T47D (cell line): ENCODE measurements around the gene CDC16.

Experiments used
- DNase-seq, 2 experiments: peaks; one replicate each; pipeline versions ENCODE4 v3.0.0 to v3.0.0-alpha.2; 2011 to 2012; ENCODE audit warnings: low read depth in 1 of 2, low spot score in 1 of 2
- JUND ChIP-seq: IDR thresholded peaks from 2 replicates; pipeline ENCODE4 v1.6.1; 2012; ENCODE audit warnings: low read depth
- in situ Hi-C: cut with HindIII; loops from 2 replicates; pipeline ENCODE4 v1.10.0; 2016; ENCODE audit warnings: low sequenced_read_pairs, low pct_unique_long_range_greater_than_20kb

Gene CDC16

GRCh38 chr13:114299604-114300305 lies 65.1 kb downstream of the CDC16 start:
- in situ Hi-C loops, result no loop called here
- no peak for DNase-seq
- TF ChIP-seq JUND, result no peak

- in situ Hi-C loops, result no loop called here
- no peak for DNase-seq
- TF ChIP-seq JUND, result no peak
These were observed 69.1 kb downstream of the CDC16 start for GRCh38 chr13:114303700-114304327.

- in situ Hi-C loops, result no loop called here
- DNase-seq, result no peak
- no peak for TF ChIP-seq JUND
These were observed 69.8 kb downstream of the CDC16 start for GRCh38 chr13:114304346-114305034.

GRCh38 chr13:114309086-114309485 lies 74.4 kb downstream of the CDC16 start:
- TF ChIP-seq JUND, result no peak
- no peak for DNase-seq
- in situ Hi-C loops, result no loop called here

- DNase-seq, result peak in 1 of 2 experiments; percentile 10
- in situ Hi-C loops, result no loop called here
- no peak for TF ChIP-seq JUND
These were observed 75.2 kb downstream of the CDC16 start for GRCh38 chr13:114309806-114310410.

- in situ Hi-C loops, result no loop called here
- no peak for DNase-seq
- TF ChIP-seq JUND, result no peak
These were observed 76.3 kb downstream of the CDC16 start for GRCh38 chr13:114310956-114311355.

GRCh38 chr13:114311387-114311786 lies 76.7 kb downstream of the CDC16 start:
- in situ Hi-C loops, result no loop called here
- no peak for TF ChIP-seq JUND
- DNase-seq, result no peak

- in situ Hi-C loops, result no loop called here
- TF ChIP-seq JUND, result no peak
These were observed 77.2 kb downstream of the CDC16 start for GRCh38 chr13:114311908-114312307.

GRCh38 chr13:114313061-114313860 lies 78.6 kb downstream of the CDC16 start:
- no peak for DNase-seq
- TF ChIP-seq JUND, result no peak
- in situ Hi-C loops, result no loop called here

More at GRCh38 chr13:114311908-114312307, 77.2 kb downstream of the CDC16 start:
- no peak for DNase-seq

GRCh38 chr13:114314074-114314912 lies 79.6 kb downstream of the CDC16 start, which contains the start of gene CHAMP1:
CHAMP1 (plus strand) TSS chr13:114314503; CDS start chr13:114323843, 9,340 bp downstream.
- TF ChIP-seq JUND, result no peak
- DNase-seq, result peak; percentile 86 to 97
- in situ Hi-C loops, result no loop called here

GRCh38 chr13:114315074-114315785 lies 80.5 kb downstream of the CDC16 start:
- no peak for TF ChIP-seq JUND
- no peak for DNase-seq
- in situ Hi-C loops, result no loop called here
